AG20443 (cell line): ENCODE data around the gene STAG3.
"Not testable (repeated sequence)": the region's sequence is repeated elsewhere in the genome, so short reads cannot be mapped to it uniquely, and the experiment has no call there.

Experiments used
- DNase-seq: peaks from one replicate; pipeline ENCODE4 v3.0.0; 2012; ENCODE audit warnings: low spot score, mixed read lengths

Gene STAG3

DNA sequence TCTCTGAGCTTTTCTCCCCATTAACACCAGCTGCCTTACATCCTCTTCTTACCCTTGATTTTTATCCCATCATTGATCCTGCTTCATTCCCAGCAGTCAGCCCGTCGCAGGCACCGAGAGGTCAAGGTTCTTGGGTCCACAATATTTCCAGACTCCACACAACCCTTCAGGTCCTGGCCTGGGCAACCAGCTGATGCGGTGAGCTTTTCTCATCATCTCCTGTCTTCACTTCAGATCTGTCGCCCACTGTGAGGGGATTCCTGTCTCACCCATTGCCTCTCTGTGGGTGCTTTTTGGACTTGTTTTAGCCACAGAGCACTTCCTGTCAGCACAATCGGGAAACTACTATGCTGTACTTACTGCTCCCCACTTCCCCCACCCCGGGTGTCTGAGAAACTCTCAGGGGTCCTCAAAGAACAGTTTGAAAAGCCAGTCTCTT lies 33.6 kb downstream of the STAG3 start:
- DNase-seq: no peak

DNA sequence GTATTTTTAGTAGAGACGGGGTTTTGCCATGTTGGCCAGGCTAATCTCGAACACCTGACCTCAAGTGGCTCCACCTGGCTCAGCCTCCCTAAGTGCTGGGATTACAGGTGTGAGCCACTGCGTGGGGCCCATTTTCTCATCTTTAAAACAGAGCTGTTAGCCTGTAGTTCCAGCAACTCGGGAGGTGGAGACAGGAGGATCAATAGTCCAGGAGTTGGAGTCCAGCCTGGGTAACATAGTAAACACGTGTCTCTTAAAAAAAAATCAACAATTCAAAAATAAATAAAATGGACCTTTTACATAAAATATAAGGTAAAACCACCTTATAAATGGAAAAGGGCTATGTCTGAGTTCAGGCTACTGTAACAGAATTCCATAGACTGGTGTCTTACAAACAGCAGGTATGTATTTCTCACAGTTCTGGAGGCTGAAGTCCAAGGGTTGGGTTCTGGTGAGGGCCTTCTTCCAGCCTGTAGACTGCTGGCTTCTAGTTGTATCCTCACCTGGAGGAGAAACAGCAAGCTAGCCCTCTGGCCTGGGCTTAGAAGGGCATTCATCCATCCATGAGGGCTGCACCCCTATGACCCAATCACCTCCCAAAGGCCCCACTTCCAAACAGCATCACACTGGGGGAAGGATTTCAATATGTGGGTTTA lies 35.0 kb downstream of the STAG3 start:
- DNase-seq: no peak

DNA sequence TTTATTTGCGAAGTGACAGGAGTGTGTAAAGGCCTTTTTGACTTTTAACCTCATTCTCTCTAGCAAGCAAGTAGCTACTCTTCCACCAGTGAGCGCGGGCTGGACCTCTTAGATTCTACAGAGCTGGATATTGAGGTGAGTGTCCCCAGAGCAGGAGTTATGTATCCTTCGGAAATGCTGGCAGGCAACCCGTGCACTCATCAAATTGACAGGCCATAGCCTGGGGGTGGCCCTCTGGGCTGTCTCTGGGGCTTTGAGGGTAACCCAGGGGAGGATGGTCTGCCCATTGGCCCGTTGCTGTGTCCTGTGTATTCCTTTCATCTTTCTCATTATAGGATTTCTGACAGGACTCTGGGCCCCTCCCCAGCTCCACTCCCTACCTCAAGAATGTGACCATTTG lies 36.0 kb downstream of the STAG3 start:
- DNase-seq: no peak

DNA sequence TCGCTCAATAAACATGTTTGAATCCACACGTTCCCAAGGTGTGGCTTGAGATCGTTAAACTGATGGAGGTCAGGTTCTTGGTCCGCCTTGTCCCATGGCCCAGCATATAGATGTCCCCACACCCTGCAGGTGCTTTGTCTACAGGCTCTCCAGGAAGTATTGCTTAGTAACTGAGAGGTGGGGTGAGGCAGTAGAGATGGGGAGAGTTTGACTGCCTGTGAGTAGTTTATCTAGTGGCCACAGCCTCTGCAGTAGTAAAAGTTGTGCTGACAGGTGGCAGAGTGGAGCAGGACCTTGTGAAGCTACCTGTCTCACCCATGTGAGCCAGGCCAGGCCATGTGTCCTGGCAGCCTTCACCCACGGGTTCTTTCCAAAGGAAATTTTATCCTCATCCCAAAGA lies 36.6 kb downstream of the STAG3 start:
- DNase-seq: not testable (repeated sequence)

DNA sequence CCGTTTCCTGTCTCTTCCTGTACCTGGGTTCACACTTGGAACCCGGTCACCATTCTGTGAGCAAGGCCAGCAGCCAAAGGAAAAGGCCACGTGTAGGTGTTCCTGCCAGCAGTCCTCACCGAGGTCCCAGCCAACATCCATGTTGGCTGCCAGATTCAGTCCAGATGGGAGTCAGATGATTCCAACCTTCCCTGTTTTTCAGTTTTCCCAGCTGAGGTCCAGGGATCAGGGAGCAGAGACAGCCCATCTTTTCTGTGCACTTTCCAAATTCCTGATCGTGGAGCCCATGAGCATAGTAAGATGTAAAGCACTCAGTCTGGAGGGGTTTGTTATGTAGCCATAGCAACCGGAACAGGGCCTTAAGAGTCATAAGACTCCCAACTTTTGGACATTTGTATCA lies 38.2 kb downstream of the STAG3 start:
- no peak for DNase-seq

DNA sequence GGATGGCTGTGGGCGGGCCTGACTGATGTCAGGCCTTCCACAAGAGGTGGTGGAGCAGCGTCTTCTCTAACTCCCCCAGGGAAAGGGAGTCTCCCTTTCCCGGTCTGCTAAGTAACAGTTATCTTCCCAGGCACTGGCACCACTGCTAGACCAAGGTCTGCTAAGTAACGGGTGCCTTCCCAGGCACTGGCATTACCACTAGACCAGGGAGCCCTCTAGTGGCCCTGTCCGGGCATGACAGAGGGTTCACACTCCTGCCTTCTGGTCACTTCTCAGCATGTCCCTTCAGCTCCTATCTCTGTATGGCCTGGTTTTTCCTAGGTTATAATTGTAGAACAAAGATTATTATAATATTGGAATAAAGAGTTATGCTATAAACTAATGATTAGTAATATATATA lies 40.2 kb downstream of the STAG3 start:
- DNase-seq: not testable (repeated sequence)

DNA sequence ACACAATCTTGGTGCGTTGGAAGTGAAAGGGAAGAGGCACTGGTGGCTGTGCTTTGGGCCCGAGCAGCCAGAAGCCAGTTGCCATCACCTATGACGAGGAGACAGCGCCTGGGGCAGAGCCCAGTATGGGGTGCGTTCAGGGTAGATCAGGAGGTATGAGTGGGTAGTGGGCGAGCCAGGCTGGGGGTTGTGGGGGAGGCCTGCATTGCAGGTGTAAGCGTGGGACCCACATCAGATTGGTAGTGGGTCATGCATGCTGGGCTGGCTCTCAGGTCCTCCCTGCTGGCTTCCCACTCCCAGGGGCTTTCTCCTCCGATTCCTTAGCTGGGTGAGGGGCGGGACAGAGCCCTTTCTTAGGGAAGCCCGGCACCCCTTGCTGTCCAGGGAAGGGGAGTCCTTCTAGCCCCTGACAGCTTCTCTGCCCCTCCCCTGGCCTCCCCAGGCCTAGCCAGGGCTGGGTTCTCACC lies 41.6 kb downstream of the STAG3 start:
- DNase-seq: no peak

DNA sequence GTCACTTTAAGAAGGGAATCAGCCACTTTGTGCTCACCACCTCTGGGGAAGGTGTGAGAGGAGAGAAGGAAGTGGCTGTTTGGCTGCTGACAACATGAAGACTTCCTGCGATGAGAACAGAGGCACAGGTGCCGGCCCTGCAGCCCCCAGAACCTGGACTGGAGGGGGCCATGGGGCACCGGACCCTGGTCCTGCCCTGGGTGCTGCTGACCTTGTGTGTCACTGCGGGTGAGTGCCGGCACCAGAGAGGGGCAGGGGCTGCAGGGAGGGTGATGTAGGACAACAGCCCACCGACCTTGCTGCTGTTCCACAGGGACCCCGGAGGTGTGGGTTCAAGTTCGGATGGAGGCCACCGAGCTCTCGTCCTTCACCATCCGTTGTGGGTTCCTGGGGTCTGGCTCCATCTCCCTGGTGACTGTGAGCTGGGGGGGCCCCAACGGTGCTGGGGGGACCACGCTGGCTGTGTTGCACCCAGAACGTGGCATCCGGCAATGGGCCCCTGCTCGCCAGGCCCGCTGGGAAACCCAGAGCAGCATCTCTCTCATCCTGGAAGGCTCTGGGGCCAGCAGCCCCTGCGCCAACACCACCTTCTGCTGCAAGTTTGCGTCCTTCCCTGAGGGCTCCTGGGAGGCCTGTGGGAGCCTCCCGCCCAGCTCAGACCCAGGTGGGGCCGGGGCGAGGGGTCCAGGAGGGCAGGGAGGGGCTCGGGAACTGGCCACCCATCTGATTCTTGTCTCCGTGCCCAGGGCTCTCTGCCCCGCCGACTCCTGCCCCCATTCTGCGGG lies 42.3 kb downstream of the STAG3 start, which contains the start of gene PVRIG:
Gene PVRIG (plus strand): TSS at position 149 of the 785 bp plus-strand sequence. CDS start 22 bp downstream, at position 171.
- DNase-seq: not testable (repeated sequence)

DNA sequence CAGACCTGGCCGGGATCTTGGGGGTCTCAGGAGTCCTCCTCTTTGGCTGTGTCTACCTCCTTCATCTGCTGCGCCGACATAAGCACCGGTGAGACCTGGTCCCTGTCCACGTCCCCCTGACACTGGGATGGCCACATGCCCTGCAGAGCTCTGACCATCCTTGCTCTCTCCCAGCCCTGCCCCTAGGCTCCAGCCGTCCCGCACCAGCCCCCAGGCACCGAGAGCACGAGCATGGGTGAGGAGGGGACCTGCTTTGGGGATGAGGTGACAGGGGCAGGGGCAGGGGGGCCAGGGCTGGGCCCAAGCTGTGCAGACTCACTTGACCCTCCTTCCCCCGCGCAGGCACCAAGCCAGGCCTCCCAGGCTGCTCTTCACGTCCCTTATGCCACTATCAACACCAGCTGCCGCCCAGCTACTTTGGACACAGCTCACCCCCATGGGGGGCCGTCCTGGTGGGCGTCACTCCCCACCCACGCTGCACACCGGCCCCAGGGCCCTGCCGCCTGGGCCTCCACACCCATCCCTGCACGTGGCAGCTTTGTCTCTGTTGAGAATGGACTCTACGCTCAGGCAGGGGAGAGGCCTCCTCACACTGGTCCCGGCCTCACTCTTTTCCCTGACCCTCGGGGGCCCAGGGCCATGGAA lies 43.0 kb downstream of the STAG3 start:
- DNase-seq: no peak

DNA sequence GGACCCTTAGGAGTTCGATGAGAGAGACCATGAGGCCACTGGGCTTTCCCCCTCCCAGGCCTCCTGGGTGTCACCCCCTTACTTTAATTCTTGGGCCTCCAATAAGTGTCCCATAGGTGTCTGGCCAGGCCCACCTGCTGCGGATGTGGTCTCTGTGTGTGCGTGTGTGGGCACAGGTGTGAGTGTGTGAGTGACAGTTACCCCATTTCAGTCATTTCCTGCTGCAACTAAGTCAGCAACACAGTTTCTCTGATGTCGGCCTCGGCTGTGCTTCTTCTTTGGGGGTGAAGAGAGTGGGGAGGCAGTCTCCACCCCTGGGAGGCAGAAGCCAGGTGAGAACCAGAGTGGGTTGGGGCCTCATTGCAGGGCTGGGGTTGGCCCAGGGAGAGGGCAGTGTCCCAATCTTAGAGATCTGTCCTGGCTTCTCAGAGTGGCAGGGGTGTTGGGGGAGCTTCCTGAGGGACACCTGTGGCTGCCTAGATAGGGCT lies 43.6 kb downstream of the STAG3 start:
- DNase-seq: no peak

DNA sequence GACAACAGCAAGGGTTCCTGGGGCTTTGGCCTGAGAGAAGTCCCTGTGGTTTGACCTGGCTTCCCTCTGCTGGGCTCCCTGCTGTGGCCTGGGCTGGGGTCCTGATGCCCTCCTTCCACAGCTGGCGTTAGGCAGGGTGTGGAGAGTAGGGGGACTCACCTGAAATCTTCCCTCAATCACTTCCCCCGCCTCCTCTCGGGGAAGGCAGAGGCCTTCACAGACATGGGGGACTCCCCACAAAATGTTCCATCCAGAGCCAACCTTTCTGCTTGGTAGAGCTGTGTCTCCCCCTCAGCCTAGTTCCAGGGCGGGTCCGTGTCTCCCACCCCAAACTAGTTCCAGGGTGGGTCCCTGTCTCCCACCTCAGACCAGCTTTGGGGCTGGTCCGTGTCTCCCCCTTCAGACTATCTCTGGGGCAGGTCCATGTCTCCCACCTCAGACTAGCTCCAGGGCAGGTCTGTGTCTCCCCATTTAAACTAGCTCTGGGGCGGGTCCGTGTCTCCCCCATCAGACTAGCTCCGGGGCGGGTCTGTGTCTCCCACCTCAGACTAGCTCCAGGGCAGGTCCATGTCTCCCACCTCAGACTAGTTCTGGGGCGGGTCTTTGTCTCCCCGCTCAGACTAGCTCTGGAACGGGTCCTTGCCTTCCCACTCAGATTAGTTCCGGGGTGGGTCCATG lies 44.2 kb downstream of the STAG3 start:
- DNase-seq: no peak

DNA sequence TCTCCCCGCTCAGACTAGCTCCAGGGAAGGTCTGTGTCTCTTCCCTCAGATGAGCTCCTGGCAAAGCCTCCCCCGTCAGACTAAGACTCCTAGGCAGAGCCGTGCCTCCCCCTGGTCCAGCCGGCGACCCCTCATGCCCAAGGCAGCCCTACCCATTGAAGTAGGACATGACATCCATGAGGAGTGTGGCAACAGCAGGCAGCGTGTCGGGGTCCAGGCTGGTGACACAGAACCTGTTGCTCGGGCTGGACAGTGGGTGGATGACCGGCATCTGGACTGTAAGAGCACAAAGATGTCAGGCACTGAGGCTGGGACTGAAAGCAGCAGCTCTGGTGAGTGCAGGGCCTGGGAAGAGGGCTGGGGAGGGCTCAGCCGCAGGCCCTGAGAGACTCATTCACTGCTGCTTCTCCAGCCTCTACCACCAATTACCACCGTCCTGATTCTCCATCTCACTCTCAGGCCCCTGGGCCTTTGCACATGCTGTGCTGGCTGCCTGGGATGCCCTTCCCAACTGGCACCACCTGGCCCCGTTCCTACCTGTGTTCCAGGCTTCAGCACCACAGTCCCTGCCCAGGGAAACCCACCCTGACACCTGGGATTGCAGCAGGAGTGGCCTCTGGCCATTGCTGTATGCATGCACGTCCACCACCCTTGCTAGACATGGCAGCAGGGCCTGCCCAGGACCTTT lies 44.9 kb downstream of the STAG3 start:
- DNase-seq: no peak

DNA sequence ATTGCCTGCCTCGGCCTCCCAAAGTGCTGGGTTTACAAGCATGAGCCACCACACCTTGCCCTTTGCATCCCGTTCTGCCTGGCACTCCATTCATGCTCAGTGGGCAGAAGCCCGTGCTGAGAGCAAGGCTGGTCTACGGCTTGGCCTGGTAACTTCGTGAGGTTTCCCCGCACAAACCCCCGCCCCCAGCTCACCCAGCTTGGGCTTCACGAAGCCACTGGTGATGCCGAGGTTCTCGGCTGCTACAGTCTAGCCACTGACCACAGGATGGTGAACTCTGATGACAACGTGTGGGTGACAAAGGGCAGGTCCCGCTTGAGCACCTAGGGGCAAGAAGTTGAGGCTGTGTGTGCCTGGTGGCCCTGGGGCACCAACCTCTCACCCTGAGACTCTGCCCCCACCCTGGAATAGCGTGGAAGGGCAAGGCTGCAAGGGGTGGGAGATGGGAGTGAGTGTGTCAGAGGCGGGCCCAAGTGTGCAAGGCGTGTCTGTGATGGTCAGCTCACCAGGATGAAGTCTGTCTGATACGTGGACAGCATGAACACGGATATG lies 45.7 kb downstream of the STAG3 start:
- DNase-seq: not testable (repeated sequence)

DNA sequence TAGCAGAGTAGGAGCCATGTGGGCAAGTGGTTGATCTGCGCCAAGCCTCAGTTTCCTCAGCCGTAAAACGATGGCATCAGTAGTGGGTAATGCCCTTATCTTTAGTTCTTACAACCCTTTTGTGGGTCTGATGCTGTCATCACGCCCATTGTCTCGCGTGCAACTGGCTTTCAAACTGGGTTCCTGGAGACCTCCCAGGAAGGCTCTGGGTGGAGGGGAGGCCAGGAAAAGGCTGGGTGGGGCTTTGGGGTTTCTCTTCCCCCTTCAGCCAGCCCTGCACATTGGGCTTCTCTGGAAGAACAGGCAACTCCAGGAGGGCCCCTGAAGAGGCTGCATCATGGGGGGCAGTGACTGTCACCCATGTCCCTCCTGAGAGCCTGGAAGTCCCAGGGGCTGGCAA lies 47.2 kb downstream of the STAG3 start:
- not testable (repeated sequence) for DNase-seq

DNA sequence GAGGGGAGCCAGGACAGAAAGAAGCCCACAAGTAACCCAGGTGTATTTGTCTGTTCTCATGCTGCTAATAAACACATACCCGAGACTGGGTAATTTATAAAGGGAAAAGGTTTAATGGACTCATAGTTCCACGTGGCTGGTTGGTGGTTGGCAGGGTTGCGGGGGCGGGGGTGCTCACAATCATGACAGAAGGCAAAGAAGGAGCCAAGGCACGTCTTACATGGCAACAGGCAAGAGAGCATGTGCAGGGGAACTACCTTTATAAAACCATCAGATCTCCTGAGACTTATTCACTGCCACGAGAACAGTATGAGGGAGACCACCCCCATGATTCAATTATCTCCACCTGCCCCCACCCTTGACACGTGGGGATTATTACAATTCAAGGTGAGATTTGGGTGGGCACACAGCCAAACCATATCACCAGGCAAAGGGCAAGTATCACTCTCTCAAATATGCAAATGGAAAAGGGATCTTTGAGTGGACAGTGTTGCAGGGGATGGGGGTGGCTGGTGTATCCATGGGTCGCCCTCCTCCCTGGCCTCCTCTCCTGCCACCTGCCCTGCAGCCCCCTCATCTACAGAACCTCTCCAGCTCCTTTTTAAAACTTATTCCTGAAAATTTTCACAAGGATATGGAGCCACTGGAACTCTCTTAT lies 57.1 kb downstream of the STAG3 start:
- not testable (repeated sequence) for DNase-seq

DNA sequence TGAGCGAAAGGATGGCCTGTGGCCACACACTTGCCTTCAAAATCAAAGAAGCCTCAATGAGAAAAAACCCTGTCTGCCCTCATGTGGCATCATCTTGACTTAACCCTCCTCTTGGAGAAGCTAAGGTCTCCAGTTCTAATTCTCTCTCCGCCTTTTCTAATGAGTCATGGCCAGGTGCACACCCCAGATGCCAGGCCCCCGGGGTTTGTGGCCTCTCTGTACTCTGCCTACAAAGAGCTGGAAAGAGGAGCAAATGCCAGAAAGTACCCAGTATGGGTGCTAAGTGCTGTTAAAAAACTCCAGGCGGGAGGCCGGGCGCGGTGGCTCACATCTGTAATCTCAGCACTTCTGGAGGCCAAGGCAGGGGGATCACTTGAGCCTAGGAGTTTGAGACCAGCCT lies 62.3 kb downstream of the STAG3 start:
- DNase-seq: not testable (repeated sequence)

DNA sequence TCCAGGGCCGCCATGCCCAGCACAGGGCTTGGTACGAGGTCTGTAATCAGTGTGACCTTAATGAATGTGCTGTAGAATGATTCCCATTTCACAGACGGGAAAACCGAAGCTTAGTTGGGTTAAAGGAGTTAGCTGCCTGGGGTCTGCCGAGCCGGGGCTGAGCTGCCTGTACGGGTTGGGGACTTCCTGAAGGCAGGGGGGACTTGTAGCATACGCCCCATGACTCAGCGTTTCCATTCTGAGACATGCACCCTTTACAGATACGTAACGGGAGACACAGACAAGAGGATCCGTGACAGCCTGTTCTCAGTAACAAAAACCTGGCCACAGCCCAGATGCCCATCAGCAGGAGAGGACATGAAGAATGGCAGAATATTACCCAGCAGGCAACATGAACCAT lies 65.7 kb downstream of the STAG3 start:
- not testable (repeated sequence) for DNase-seq

DNA sequence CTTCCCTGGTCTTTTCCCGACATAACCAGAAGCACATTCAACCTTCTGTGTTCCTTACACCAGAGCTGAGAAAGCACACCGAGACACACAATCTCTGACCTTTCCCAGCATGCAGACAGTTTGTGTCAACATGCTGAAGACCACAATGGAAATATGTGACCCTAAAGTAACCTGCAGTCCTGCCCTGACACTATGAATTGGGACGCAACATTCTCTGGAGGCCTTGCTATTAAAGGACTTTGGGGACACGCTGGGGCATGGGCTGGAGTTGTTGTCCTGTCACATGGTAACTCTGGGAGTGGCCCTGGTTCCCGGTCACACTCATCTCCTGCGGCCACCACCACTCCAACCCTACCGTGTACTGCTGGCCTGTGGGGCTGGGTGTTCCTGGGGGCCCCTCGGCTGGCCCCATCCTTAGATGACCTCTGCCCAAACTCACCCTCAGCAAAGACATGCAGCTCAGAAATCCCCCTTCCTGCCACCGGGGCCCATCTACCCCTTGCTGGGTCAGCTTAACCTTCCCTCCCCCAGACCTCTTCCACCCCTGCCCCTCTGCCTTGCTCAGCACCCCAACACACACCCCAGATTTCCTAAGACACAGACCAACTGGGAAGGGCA lies 67.4 kb downstream of the STAG3 start:
- DNase-seq: not testable (repeated sequence)

DNA sequence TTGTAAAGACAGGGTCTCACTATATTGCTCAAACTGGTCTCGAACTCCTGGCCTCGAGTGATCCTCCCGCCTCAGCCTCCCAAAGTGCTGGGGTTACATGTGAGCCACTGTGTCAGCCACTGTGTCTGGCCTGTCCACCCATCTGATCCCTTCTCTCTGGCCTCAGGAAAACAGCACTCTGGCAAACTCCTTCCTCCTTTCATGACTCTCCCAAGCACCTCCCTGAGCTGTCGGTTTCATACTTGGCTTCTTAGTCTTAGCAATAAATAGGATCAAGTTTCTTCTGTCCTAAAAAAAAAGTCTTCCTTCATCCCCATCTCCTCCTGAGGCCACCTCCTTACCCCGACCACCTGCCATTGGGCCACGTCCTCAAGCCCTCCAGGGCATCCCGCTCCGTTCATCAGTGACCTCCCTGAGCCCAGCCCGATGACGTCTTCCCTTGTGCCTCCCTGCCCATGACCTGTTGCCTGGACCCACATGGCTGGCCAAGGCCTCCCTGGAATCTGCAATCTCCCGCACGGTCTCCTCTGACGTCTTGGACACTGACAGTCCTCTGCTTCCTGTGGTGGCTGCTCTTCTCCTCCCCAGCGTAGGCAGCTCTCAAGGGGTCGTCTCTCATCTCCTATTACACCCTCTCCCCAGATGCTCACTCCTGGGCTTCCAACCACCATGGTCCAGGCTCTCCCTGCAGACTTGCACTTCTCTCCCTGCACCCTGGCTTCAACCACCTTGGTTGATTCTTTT lies 68.6 kb downstream of the STAG3 start:
- not testable (repeated sequence) for DNase-seq

DNA sequence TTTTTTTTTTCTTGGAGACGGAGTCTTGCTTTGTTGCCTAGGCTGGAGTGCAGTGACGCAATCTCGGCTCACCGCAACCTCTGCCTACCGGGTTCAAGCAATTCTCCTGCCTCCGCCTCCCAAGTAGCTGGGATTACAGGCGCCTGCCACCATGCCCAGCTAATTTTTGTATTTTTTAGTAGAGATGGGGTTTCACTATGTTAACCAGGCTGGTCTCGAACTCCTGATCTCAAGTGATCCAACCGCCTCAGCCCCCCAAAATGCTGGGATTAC lies 69.1 kb downstream of the STAG3 start:
- DNase-seq: not testable (repeated sequence)
